Measurements from ENCODE around the gene ANKRD11. TPM values are rescaled to one million over a fixed set of nuclear protein-coding genes. Genes with fewer than 3 reads are reported as not detected.

Gene ANKRD11
- total RNA-seq, 1 experiment from 2014 or later, result 99.4 TPM

- peak overlapping the region; percentile 65 for H3K27ac ChIP-seq (ENCODE audit: low read length)
- no peaks in the 10 kb centered on the region for H3K27me3 ChIP-seq (ENCODE audit: control insufficient read depth, insufficient read depth, low read length)
- ATAC-seq (no peak; the same call in 1 of the 2 replicates), DNase-seq (ENCODE audit: low read depth, low spot score) (no peak)
- in situ Hi-C loops (cut with HindIII; ENCODE audit: low pct_unique_long_range_greater_than_20kb, low sequenced_read_pairs), result no loop called here
- no TSS peak for BruUV-seq (replicated peaks)
- TF ChIP-seq POLR2AphosphoS5 (IDR thresholded peaks at IDR 0.05; ENCODE audit: low read depth, low read length), result no peak
- no peak for TF ChIP-seq SIN3A (IDR thresholded peaks at IDR 0.05; ENCODE audit: borderline replicate concordance, insufficient read depth, low read depth, low read length)
- TF ChIP-seq CTCF (IDR thresholded peaks at IDR 0.05), result no peak
- TF ChIP-seq TCF7L2 (IDR thresholded peaks at IDR 0.05; ENCODE audit: low read depth, low read length), result no peak
- TF ChIP-seq REST (IDR thresholded peaks at IDR 0.05; ENCODE audit: insufficient read depth in 1 of 2, low read depth in 2 of 2, low read length in 1 of 2), result no peak
- H3K9me3 ChIP-seq (ENCODE audit: control insufficient read depth, insufficient read depth, low read depth, low read length), result no peaks in the 10 kb centered on the region
- H3K36me3 ChIP-seq (ENCODE audit: control insufficient read depth, insufficient read depth, low read length), result no peaks in the 10 kb centered on the region
- no peak overlapping the region for H3K4me3 ChIP-seq (ENCODE audit: low read depth in 2 of 2, low read length in 2 of 2)
- intact Hi-C loops (cut with micrococcal nuclease; ENCODE audit: unreplicated experiment), result loop anchor here (10.0 kb wide), 1 partner anchor 169 kb away; the partner anchor contains the start of gene SPG7
- POLR2A ChIA-PET, result interaction anchor here (0.6 kb wide), 1 partner anchor 15 kb away, joined by 12 read pairs; no protein-coding TSS in a partner anchor
- H3K4me1 ChIP-seq (ENCODE audit: control insufficient read depth, insufficient read depth, low read length), result peaks cover 78% of the 10 kb centered on the region
- CTCF ChIA-PET, result interaction anchor here (0.6 to 1.0 kb wide), 2 partner anchors 10 to 42 kb away, joined by 5 to 8 read pairs; no protein-coding TSS in a partner anchor
Observed at GRCh38 chr16:89335803-89336485, 154.4 kb downstream of the ANKRD11 start.

- Histone ChIP-seq H3K27ac (ENCODE audit: low read length) (peak overlapping the region; percentile 65), H3K9me3 (ENCODE audit: control insufficient read depth, insufficient read depth, low read depth, low read length) (no peaks in the 10 kb centered on the region), H3K4me3 (ENCODE audit: low read depth in 2 of 2, low read length in 2 of 2) (no peak overlapping the region), H3K36me3 (ENCODE audit: control insufficient read depth, insufficient read depth, low read length) (no peaks in the 10 kb centered on the region), H3K4me1 (ENCODE audit: control insufficient read depth, insufficient read depth, low read length) (peaks cover 75% of the 10 kb centered on the region), H3K27me3 (ENCODE audit: control insufficient read depth, insufficient read depth, low read length) (no peaks in the 10 kb centered on the region)
- TF ChIP-seq CTCF (IDR thresholded peaks at IDR 0.05) (peak; percentile 16; the same call in 1 of the 2 replicates), REST (IDR thresholded peaks at IDR 0.05; ENCODE audit: insufficient read depth in 1 of 2, low read depth in 2 of 2, low read length in 1 of 2) (no peak), POLR2AphosphoS5 (IDR thresholded peaks at IDR 0.05; ENCODE audit: low read depth, low read length) (no peak), TCF7L2 (IDR thresholded peaks at IDR 0.05; ENCODE audit: low read depth, low read length) (no peak), SIN3A (IDR thresholded peaks at IDR 0.05; ENCODE audit: borderline replicate concordance, insufficient read depth, low read depth, low read length) (no peak)
- ChIA-PET CTCF (interaction anchor here (0.5 to 1.0 kb wide), 3 partner anchors 9 to 69 kb away, joined by 3 to 8 read pairs (median 5); no protein-coding TSS in a partner anchor), POLR2A (no interaction called here)
- DNase-seq (ENCODE audit: low read depth, low spot score) (no peak), ATAC-seq (no peak; the same call in 1 of the 2 replicates)
- intact Hi-C loops (cut with micrococcal nuclease; ENCODE audit: unreplicated experiment) (loop anchor here (10.0 kb wide), 1 partner anchor 170 kb away; the partner anchor contains the start of gene SPG7), in situ Hi-C loops (cut with HindIII; ENCODE audit: low pct_unique_long_range_greater_than_20kb, low sequenced_read_pairs) (no loop called here)
- no TSS peak for BruUV-seq (replicated peaks)
Observed at GRCh38 chr16:89334988-89335802, 155.2 kb downstream of the ANKRD11 start.

Data from Panc1 (cell line).